KMS-11 (cell line): Measurements from ENCODE around the gene SLC1A2.

ENCODE experiments used
- H2AFZ ChIP-seq: fragments of 200-600 bp; sonication (generic); 2 replicates; pipeline ENCODE4 v1.6.1; 2016; ENCODE audit warnings: antibody characterized with exemption, mixed run types, low read depth
- H3K27ac ChIP-seq: fragments of 200-600 bp; sonication (generic); 2 replicates; pipeline ENCODE4 v1.6.1; 2016; ENCODE audit warnings: mild to moderate bottlenecking, mixed run types
- H3K27me3 ChIP-seq: fragments of 200-600 bp; sonication (generic); 2 replicates; pipeline ENCODE4 v1.6.1; 2017; ENCODE audit warnings: mild to moderate bottlenecking, low read depth, mixed run types, moderate library complexity; ENCODE audit not compliant: insufficient read depth
- H3K36me3 ChIP-seq: fragments of 200-600 bp; sonication (generic); 2 replicates; pipeline ENCODE4 v1.6.1; 2017; ENCODE audit warnings: mild to moderate bottlenecking, mixed run types; ENCODE audit not compliant: insufficient read depth
- H3K4me1 ChIP-seq: fragments of 200-600 bp; sonication (generic); 2 replicates; pipeline ENCODE4 v1.6.1; 2016; ENCODE audit warnings: mild to moderate bottlenecking, low read depth, mixed run types; ENCODE audit not compliant: poor library complexity, severe bottlenecking
- H3K4me2 ChIP-seq: fragments of 200-600 bp; sonication (generic); 2 replicates; pipeline ENCODE4 v1.7.0; 2016; ENCODE audit warnings: mild to moderate bottlenecking, mixed run types
- H3K4me3 ChIP-seq: fragments of 200-600 bp; sonication (generic); IDR thresholded peaks from 2 replicates; pipeline ENCODE4 v1.6.1; 2017; ENCODE audit warnings: low read depth, low read length, mixed read lengths; ENCODE audit not compliant: insufficient read depth
- H3K79me2 ChIP-seq: fragments of 200-600 bp; sonication (generic); 2 replicates; pipeline ENCODE4 v1.6.1; 2016; ENCODE audit warnings: low read depth, mixed run types; ENCODE audit not compliant: insufficient read depth
- H3K9ac ChIP-seq: fragments of 200-600 bp; sonication (generic); 2 replicates; pipeline ENCODE4 v1.6.1; 2016; ENCODE audit warnings: mild to moderate bottlenecking, mixed run types
- H4K20me1 ChIP-seq: fragments of 200-600 bp; sonication (generic); 2 replicates; pipeline ENCODE4 v1.6.1; 2016; ENCODE audit warnings: mild to moderate bottlenecking, mixed run types; ENCODE audit not compliant: insufficient read depth
- TF ChIP-seq, protein P1 (sequence below): fragments of 200-600 bp; sonication (generic); conservative IDR thresholded peaks from 2 replicates; pipeline ENCODE4 v1.6.1; 2017; ENCODE audit warnings: low read depth, mild to moderate bottlenecking, antibody characterized with exemption, low read length, moderate library complexity, mixed read lengths

The SLC1A2 gene

DNA sequence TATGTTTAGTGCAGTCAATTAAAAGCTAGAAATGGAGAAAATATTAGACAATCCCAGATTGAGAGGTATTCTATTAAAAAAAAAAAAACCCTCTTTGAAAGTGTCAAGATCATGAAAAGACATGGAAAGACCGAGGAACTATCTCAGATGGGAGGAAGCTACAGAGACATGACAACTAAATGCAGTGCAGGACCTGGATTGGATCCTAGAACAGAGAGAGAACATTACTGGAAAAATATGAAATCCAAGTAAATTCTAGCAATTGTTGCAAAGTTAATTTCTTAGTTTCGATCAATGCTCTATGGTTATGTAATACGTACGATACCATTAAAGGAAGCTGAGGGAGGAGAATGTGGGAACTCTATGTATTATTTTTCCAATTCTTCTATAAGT is 43.2 kb downstream of the SLC1A2 start:
- Histone ChIP-seq H3K27me3 (no peaks in the 10 kb centered on the region), H4K20me1 (no peaks in the 10 kb centered on the region), H2AFZ (no peak overlapping the region), H3K4me1 (no peaks in the 10 kb centered on the region), H3K27ac (no peak overlapping the region), H3K79me2 (no peaks in the 10 kb centered on the region), H3K4me2 (no peak overlapping the region), H3K9ac (no peak overlapping the region), H3K36me3 (no peaks in the 10 kb centered on the region), H3K4me3 (no peak overlapping the region)
- TF ChIP-seq, protein P1, sequence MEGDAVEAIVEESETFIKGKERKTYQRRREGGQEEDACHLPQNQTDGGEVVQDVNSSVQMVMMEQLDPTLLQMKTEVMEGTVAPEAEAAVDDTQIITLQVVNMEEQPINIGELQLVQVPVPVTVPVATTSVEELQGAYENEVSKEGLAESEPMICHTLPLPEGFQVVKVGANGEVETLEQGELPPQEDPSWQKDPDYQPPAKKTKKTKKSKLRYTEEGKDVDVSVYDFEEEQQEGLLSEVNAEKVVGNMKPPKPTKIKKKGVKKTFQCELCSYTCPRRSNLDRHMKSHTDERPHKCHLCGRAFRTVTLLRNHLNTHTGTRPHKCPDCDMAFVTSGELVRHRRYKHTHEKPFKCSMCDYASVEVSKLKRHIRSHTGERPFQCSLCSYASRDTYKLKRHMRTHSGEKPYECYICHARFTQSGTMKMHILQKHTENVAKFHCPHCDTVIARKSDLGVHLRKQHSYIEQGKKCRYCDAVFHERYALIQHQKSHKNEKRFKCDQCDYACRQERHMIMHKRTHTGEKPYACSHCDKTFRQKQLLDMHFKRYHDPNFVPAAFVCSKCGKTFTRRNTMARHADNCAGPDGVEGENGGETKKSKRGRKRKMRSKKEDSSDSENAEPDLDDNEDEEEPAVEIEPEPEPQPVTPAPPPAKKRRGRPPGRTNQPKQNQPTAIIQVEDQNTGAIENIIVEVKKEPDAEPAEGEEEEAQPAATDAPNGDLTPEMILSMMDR: no peak

DNA sequence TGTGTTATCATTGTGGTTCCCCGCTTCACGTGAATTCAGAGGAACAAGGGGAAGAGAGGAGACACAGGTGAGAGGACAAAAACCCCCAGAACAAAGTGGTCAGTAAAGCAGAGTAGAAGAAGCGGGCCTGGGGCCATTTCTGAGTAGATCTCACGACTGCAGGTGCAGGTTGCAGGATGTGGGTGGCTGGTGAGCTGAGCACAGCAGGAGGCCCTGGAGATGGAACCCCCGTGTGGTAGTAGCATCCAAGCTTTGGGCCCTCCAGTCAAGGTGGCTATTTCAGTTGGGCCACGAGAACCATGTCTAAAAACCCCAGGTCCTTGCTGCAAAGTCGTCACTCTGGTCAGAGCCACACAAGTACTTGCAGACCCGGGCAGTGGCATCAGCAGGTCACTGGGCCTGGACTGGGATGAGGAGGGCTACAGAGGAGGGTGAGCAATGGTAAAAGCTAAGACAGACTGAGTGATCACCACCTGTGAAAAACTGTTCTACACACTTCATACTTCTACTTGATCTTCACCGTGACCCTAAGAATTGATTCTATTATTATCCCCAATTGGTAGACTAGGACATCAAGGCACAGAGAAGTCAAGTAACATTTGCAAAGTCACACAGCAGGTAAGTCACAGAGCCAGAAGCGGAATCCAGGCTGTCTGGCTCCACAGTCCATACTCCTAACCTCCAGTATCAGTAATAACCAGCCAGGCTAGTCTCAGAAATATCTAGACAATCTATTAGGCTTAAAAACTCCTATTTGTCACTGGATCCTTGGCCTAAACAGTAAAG is 43.8 kb downstream of the SLC1A2 start:
- Histone ChIP-seq H3K4me3 (no peak overlapping the region), H4K20me1 (no peaks in the 10 kb centered on the region), H3K27me3 (no peaks in the 10 kb centered on the region), H3K79me2 (no peaks in the 10 kb centered on the region), H3K4me2 (no peak overlapping the region), H3K36me3 (no peaks in the 10 kb centered on the region), H3K9ac (no peak overlapping the region), H3K27ac (no peak overlapping the region), H3K4me1 (no peaks in the 10 kb centered on the region), H2AFZ (no peak overlapping the region)
- TF ChIP-seq, protein P1: no peak

DNA sequence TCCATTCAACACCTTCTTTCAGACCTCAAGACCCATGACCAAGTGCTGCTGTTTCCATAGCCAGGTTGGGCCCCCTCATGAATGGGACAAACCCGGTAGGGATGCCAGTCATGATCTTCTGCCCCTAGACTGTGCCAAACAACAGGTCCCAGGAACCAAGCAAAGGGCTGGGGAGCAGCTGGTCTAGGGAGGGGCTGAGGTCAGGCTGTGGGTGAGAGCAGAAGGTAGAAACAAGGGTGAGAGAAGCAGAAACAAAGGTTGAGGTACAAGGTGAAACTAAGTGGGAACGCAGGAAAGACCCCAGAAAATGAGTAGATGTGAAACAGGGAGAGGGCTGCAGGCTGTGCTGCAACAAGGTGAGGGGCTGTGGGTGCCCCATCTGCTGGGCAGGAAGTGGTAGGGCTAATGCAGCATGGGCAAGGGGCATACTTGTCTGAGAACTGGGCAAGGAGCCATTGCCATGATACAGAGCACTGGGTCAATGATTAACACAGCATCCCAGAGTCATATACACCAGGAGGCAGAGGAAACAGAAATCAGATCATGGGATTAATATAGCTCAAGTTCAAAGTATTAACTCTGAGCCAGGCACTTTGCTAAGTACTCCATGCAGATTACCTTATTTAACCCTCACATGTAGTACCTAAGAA is 45.9 kb downstream of the SLC1A2 start:
- Histone ChIP-seq H3K9ac (no peak overlapping the region), H3K4me2 (no peak overlapping the region), H3K79me2 (no peaks in the 10 kb centered on the region), H3K4me1 (no peaks in the 10 kb centered on the region), H3K36me3 (no peaks in the 10 kb centered on the region), H4K20me1 (no peaks in the 10 kb centered on the region), H3K4me3 (no peak overlapping the region), H2AFZ (no peak overlapping the region), H3K27me3 (no peaks in the 10 kb centered on the region), H3K27ac (no peak overlapping the region)
- TF ChIP-seq, protein P1: no peak

DNA sequence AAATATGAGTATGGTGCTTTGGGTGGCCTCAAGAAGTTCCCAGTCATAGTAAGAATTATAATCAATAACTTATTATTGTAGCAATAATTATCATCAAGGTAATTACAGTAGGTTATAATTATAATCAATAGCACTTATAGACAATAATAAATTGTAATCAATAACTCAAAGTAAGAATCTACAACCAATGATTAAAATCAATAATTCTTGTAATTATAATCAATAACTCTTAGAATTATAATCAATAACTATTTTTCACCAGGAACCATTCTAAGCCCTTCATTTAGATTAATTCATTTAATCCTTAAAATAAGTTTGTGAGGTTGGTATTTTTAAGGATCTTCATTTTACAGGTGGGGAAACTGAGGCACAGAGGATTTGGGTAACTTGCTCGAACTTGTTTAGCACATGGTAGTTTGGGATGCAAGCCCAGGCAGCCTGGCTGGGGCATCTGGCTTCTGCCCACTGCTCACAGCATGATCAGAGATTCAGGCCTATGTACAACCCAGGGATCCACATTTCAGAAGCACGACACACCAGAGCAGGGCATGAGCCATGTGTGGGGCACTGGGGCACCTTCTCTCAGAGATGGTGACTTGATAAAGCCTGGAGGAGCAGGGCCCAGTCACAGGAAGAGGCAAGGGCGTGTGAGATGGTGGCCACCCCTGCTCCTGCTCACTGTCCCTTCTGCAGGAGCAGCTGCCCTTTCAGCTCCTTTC is 46.6 kb downstream of the SLC1A2 start:
- Histone ChIP-seq H3K36me3 (no peaks in the 10 kb centered on the region), H3K4me2 (no peak overlapping the region), H3K79me2 (no peaks in the 10 kb centered on the region), H3K9ac (no peak overlapping the region), H4K20me1 (no peaks in the 10 kb centered on the region), H3K4me3 (no peak overlapping the region), H3K27ac (no peak overlapping the region), H2AFZ (no peak overlapping the region), H3K27me3 (no peaks in the 10 kb centered on the region), H3K4me1 (no peaks in the 10 kb centered on the region)
- TF ChIP-seq, protein P1: no peak
